ENCODE results near the gene LPP.

Gene LPP

DNA sequence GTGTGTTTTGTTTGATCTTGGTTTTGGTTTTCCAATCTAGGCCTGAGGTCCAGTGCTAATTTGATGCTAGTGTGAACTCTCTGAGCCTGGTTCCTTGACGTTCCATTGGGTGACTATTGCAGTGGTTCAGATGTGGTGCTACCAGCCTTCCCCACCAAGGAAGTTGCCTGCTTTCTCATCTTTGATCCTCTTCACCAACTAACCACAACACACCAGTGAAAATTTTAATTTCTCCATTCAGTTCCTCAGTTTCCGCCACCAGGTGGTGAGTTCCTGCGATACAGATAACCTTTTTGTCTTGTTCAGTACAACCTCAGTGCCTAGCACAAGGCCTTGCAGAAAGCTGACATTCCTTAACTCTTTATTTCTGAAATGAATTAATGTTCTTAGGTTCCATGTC lies 680.4 kb downstream of the LPP start:
- Histone ChIP-seq H3K36me3 (ENCODE audit: control insufficient read depth, insufficient read depth, low read length) (no peaks in the 10 kb centered on the region), H3K4me3 (ENCODE audit: insufficient read depth, low read depth, low read length, poor library complexity, severe bottlenecking) (no peak overlapping the region), H3K27ac (ENCODE audit: insufficient read depth, low read length, poor library complexity, severe bottlenecking) (no peak overlapping the region), H3K27me3 (replicated peaks; ENCODE audit: control insufficient read depth, insufficient read depth, low read length, poor library complexity, severe bottlenecking) (no peaks in the 10 kb centered on the region), H3K9me3 (ENCODE audit: control insufficient read depth, low read length) (no peaks in the 10 kb centered on the region), H3K4me1 (ENCODE audit: control insufficient read depth, insufficient read depth, low read length, poor library complexity, severe bottlenecking) (no peaks in the 10 kb centered on the region)
- no peak for DNase-seq

DNA sequence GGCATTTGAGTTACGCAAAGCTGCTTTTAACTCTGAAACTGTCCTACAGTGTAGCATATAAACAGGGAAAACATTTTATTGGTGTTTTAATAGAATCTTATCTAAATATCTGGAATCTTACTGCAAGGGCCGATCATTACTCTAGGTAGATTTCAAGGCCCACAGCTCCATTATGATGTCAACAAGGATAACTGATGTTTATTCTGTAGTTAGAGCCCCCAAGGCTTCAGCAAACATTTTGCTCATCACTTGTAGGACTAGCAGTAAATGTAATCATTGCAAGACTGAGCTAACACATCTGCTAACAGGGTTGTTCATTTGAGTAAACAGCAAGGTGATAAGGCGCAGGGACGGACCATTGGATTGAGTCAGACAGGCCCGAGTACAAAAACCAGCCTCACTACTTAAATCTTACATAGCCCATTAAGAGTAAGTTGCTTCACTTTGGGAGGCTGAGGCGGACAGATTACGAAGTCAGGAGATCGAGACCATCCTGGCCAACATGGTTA lies 685.3 kb downstream of the LPP start:
- Histone ChIP-seq H3K27me3 (replicated peaks; ENCODE audit: control insufficient read depth, insufficient read depth, low read length, poor library complexity, severe bottlenecking) (no peaks in the 10 kb centered on the region), H3K4me3 (ENCODE audit: insufficient read depth, low read depth, low read length, poor library complexity, severe bottlenecking) (no peak overlapping the region), H3K9me3 (ENCODE audit: control insufficient read depth, low read length) (no peaks in the 10 kb centered on the region), H3K36me3 (ENCODE audit: control insufficient read depth, insufficient read depth, low read length) (no peaks in the 10 kb centered on the region), H3K27ac (ENCODE audit: insufficient read depth, low read length, poor library complexity, severe bottlenecking) (no peak overlapping the region), H3K4me1 (ENCODE audit: control insufficient read depth, insufficient read depth, low read length, poor library complexity, severe bottlenecking) (no peaks in the 10 kb centered on the region)
- DNase-seq = no peak

DNA sequence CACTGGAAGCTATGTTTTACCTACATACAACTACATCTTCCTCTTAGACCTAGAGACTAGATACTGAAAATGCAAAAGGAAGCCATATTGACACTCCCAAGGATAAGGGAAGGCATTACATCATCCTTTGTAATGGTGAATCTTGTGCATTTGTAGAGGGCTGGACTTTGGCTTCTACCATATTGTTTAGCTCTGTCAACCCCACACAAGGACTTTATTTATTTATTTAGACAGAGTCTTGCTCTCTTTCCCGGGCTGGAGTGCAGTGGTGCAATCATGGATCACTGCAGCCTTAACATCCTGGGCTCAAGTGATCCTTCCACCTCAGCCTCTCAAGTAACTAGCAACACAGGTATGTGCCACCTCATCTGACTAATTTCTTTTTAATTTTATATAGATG lies 686.3 kb downstream of the LPP start:
- Histone ChIP-seq H3K27me3 (replicated peaks; ENCODE audit: control insufficient read depth, insufficient read depth, low read length, poor library complexity, severe bottlenecking) (no peaks in the 10 kb centered on the region), H3K9me3 (ENCODE audit: control insufficient read depth, low read length) (no peaks in the 10 kb centered on the region), H3K27ac (ENCODE audit: insufficient read depth, low read length, poor library complexity, severe bottlenecking) (no peak overlapping the region), H3K36me3 (ENCODE audit: control insufficient read depth, insufficient read depth, low read length) (no peaks in the 10 kb centered on the region), H3K4me3 (ENCODE audit: insufficient read depth, low read depth, low read length, poor library complexity, severe bottlenecking) (no peak overlapping the region), H3K4me1 (ENCODE audit: control insufficient read depth, insufficient read depth, low read length, poor library complexity, severe bottlenecking) (no peaks in the 10 kb centered on the region)
- DNase-seq = no peak

DNA sequence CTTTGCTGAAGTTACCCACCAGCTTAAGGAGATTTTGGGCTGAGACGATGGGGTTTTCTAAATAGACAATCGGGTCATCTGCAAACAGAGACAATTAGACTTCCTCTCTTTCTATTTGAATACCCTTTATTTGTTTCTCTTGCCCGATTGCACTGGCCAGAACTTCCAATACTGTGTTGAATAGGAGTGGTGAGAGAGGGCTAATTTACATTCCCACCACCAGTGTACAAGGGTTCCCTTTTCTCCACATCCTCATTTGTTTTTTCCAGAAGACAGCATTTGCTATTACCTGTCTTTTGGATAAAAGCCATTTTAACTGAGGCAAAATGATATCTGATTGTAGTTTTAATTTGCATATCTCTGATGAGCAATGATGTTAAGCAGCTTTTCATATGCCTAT lies 687.9 kb downstream of the LPP start:
- DNase-seq = no peak
- H3K27me3 ChIP-seq (replicated peaks; ENCODE audit: control insufficient read depth, insufficient read depth, low read length, poor library complexity, severe bottlenecking) = no peaks in the 10 kb centered on the region
- H3K9me3 ChIP-seq (ENCODE audit: control insufficient read depth, low read length) = no peaks in the 10 kb centered on the region
- H3K4me1 ChIP-seq (ENCODE audit: control insufficient read depth, insufficient read depth, low read length, poor library complexity, severe bottlenecking) = no peaks in the 10 kb centered on the region
- H3K27ac ChIP-seq (ENCODE audit: insufficient read depth, low read length, poor library complexity, severe bottlenecking) = no peak overlapping the region
- no peak overlapping the region for H3K4me3 ChIP-seq (ENCODE audit: insufficient read depth, low read depth, low read length, poor library complexity, severe bottlenecking)
- H3K36me3 ChIP-seq (ENCODE audit: control insufficient read depth, insufficient read depth, low read length) = no peaks in the 10 kb centered on the region

DNA sequence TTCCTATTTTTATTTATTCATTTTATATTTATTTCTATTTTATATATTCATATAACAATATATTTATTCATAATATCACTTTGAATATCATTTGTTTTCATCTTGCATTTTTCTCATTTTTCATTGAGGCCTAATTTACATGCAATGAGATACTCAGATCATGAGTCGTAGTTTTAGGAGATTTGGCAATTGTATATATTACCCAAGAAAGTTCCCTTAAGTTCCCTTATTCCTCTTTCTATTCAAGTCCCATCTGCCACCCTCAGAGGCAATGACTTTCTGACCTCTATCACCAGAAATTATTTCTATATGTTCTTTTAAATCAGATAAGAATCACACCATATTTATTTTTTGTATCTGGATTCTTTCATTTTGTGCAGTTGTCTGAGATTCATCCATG lies 688.7 kb downstream of the LPP start:
- Histone ChIP-seq H3K9me3 (ENCODE audit: control insufficient read depth, low read length) (no peaks in the 10 kb centered on the region), H3K27ac (ENCODE audit: insufficient read depth, low read length, poor library complexity, severe bottlenecking) (no peak overlapping the region), H3K4me1 (ENCODE audit: control insufficient read depth, insufficient read depth, low read length, poor library complexity, severe bottlenecking) (no peaks in the 10 kb centered on the region), H3K27me3 (replicated peaks; ENCODE audit: control insufficient read depth, insufficient read depth, low read length, poor library complexity, severe bottlenecking) (no peaks in the 10 kb centered on the region), H3K36me3 (ENCODE audit: control insufficient read depth, insufficient read depth, low read length) (no peaks in the 10 kb centered on the region), H3K4me3 (ENCODE audit: insufficient read depth, low read depth, low read length, poor library complexity, severe bottlenecking) (no peak overlapping the region)
- DNase-seq = no peak

GRCh38 chr3:188844096-188844495 lies 690.1 kb downstream of the LPP start:
- Histone ChIP-seq H3K27me3 (replicated peaks; ENCODE audit: control insufficient read depth, insufficient read depth, low read length, poor library complexity, severe bottlenecking) (no peaks in the 10 kb centered on the region), H3K4me1 (ENCODE audit: control insufficient read depth, insufficient read depth, low read length, poor library complexity, severe bottlenecking) (no peaks in the 10 kb centered on the region), H3K4me3 (ENCODE audit: insufficient read depth, low read depth, low read length, poor library complexity, severe bottlenecking) (no peak overlapping the region), H3K36me3 (ENCODE audit: control insufficient read depth, insufficient read depth, low read length) (no peaks in the 10 kb centered on the region), H3K9me3 (ENCODE audit: control insufficient read depth, low read length) (no peaks in the 10 kb centered on the region), H3K27ac (ENCODE audit: insufficient read depth, low read length, poor library complexity, severe bottlenecking) (no peak overlapping the region)
- DNase-seq = no peak

GRCh38 chr3:188845514-188845913 lies 691.6 kb downstream of the LPP start:
- no peak for DNase-seq
- Histone ChIP-seq H3K27ac (ENCODE audit: insufficient read depth, low read length, poor library complexity, severe bottlenecking) (no peak overlapping the region), H3K9me3 (ENCODE audit: control insufficient read depth, low read length) (no peaks in the 10 kb centered on the region), H3K4me1 (ENCODE audit: control insufficient read depth, insufficient read depth, low read length, poor library complexity, severe bottlenecking) (no peaks in the 10 kb centered on the region), H3K4me3 (ENCODE audit: insufficient read depth, low read depth, low read length, poor library complexity, severe bottlenecking) (no peak overlapping the region), H3K27me3 (replicated peaks; ENCODE audit: control insufficient read depth, insufficient read depth, low read length, poor library complexity, severe bottlenecking) (no peaks in the 10 kb centered on the region), H3K36me3 (ENCODE audit: control insufficient read depth, insufficient read depth, low read length) (no peaks in the 10 kb centered on the region)

DNA sequence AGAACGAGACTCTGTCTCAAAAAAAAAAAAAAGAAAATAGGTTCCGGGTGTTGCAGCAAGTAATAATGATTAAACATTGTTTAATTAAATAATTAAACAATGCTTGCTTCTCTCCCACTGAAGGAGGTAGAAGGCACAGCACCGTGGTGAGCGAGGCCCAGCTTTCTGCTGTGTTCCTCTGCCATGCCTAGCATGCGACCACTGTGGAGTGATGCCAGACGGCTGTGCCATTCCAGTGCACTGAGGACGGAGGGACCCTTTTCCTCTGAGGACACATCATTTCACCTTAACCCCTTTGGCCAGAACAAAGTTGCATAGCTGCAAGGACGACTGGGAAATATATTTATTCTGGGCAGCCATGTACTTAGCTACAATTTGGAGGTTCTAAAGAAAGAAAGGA lies 695.0 kb downstream of the LPP start:
- H3K9me3 ChIP-seq (ENCODE audit: control insufficient read depth, low read length) = no peaks in the 10 kb centered on the region
- DNase-seq = no peak
- no peaks in the 10 kb centered on the region for H3K4me1 ChIP-seq (ENCODE audit: control insufficient read depth, insufficient read depth, low read length, poor library complexity, severe bottlenecking)
- no peaks in the 10 kb centered on the region for H3K36me3 ChIP-seq (ENCODE audit: control insufficient read depth, insufficient read depth, low read length)
- no peak overlapping the region for H3K4me3 ChIP-seq (ENCODE audit: insufficient read depth, low read depth, low read length, poor library complexity, severe bottlenecking)
- H3K27me3 ChIP-seq (replicated peaks; ENCODE audit: control insufficient read depth, insufficient read depth, low read length, poor library complexity, severe bottlenecking) = no peaks in the 10 kb centered on the region
- H3K27ac ChIP-seq (ENCODE audit: insufficient read depth, low read length, poor library complexity, severe bottlenecking) = no peak overlapping the region

GRCh38 chr3:188853856-188854771 lies 700.2 kb downstream of the LPP start:
- Histone ChIP-seq H3K27me3 (replicated peaks; ENCODE audit: control insufficient read depth, insufficient read depth, low read length, poor library complexity, severe bottlenecking) (no peaks in the 10 kb centered on the region), H3K36me3 (ENCODE audit: control insufficient read depth, insufficient read depth, low read length) (no peaks in the 10 kb centered on the region), H3K27ac (ENCODE audit: insufficient read depth, low read length, poor library complexity, severe bottlenecking) (no peak overlapping the region), H3K4me3 (ENCODE audit: insufficient read depth, low read depth, low read length, poor library complexity, severe bottlenecking) (no peak overlapping the region), H3K4me1 (ENCODE audit: control insufficient read depth, insufficient read depth, low read length, poor library complexity, severe bottlenecking) (no peaks in the 10 kb centered on the region), H3K9me3 (ENCODE audit: control insufficient read depth, low read length) (no peaks in the 10 kb centered on the region)
- DNase-seq = no peak

- H3K27me3 ChIP-seq (replicated peaks; ENCODE audit: control insufficient read depth, insufficient read depth, low read length, poor library complexity, severe bottlenecking) = no peaks in the 10 kb centered on the region
- no peaks in the 10 kb centered on the region for H3K4me1 ChIP-seq (ENCODE audit: control insufficient read depth, insufficient read depth, low read length, poor library complexity, severe bottlenecking)
- H3K36me3 ChIP-seq (ENCODE audit: control insufficient read depth, insufficient read depth, low read length) = no peaks in the 10 kb centered on the region
- no peak for DNase-seq
- H3K27ac ChIP-seq (ENCODE audit: insufficient read depth, low read length, poor library complexity, severe bottlenecking) = no peak overlapping the region
- no peaks in the 10 kb centered on the region for H3K9me3 ChIP-seq (ENCODE audit: control insufficient read depth, low read length)
- no peak overlapping the region for H3K4me3 ChIP-seq (ENCODE audit: insufficient read depth, low read depth, low read length, poor library complexity, severe bottlenecking)
These were observed 700.8 kb downstream of the LPP start for GRCh38 chr3:188854772-188855149.
